Common myeloid progenitor, CD34-positive (primary cell): Measurements from ENCODE around the gene MED12L.

Experiments used
- CTCF ChIA-PET: fragments of 350-600 bp; sonication (Branson Sonifier 250); formaldehyde crosslinking; loops from one replicate; lab custom pipeline; 2021; ENCODE audit warnings: antibody characterized with exemption; lab: Charles Lee
- POLR2A ChIA-PET: fragments of 350-600 bp; sonication (Branson Sonifier 250); formaldehyde crosslinking; loops from one replicate; lab custom pipeline; 2021; ENCODE audit warnings: antibody characterized with exemption; lab: Charles Lee
- DNase-seq, 3 donors: peaks; one replicate each; pipeline versions ENCODE4 v3.0.0 to v3.0.0-alpha.2; 2013
- H3K27ac ChIP-seq, 2 experiments: 1 replicate in 1 of 2; 2 replicates in 1 of 2; pipeline ENCODE4 v1.7.0; 2013; ENCODE audit warnings: inconsistent platforms in 2 of 2, low read length in 2 of 2, mild to moderate bottlenecking in 2 of 2, low read depth in 1 of 2, moderate library complexity in 1 of 2; ENCODE audit not compliant: severe bottlenecking in 2 of 2, insufficient read depth in 1 of 2, poor library complexity in 1 of 2
- H3K27me3 ChIP-seq, 5 experiments: replicated peaks in 2 of 5; 1 replicate in 3 of 5; 2 replicates in 2 of 5; pipeline versions ENCODE4 v1.6.1 to v1.7.0; 2013; ENCODE audit warnings: low read length in 4 of 5, mild to moderate bottlenecking in 2 of 5, moderate library complexity in 2 of 5, inconsistent platforms in 1 of 5; ENCODE audit not compliant: insufficient read depth in 5 of 5, control insufficient read depth in 4 of 5
- H3K36me3 ChIP-seq, 4 experiments: 1 replicate in 2 of 4; 2 replicates in 2 of 4; pipeline versions ENCODE4 v1.6.1 to v1.7.0; 2013; ENCODE audit warnings: low read length in 3 of 4, control low read depth in 1 of 4, mild to moderate bottlenecking in 1 of 4; ENCODE audit not compliant: control insufficient read depth in 4 of 4, insufficient read depth in 4 of 4
- H3K4me1 ChIP-seq, 4 experiments: 1 replicate in 3 of 4; 2 replicates in 1 of 4; pipeline versions ENCODE4 v1.6.1 to v1.7.1; 2013; ENCODE audit warnings: low read length in 3 of 4, mild to moderate bottlenecking in 3 of 4, control low read depth in 1 of 4, inconsistent platforms in 1 of 4, moderate library complexity in 1 of 4; ENCODE audit not compliant: control insufficient read depth in 4 of 4, insufficient read depth in 4 of 4; ENCODE audit errors: control extremely low read depth in 1 of 4
- H3K4me3 ChIP-seq, 7 experiments: 1 replicate in 4 of 7; 2 replicates in 3 of 7; pipeline versions ENCODE4 v1.5.1 to v1.7.0; 2013; ENCODE audit warnings: mild to moderate bottlenecking in 7 of 7, low read length in 6 of 7, moderate library complexity in 6 of 7, inconsistent platforms in 2 of 7, low read depth in 2 of 7, control low read depth in 1 of 7; ENCODE audit not compliant: insufficient read depth in 4 of 7, control insufficient read depth in 1 of 7; ENCODE audit errors: extremely low read depth in 1 of 7
- H3K9me3 ChIP-seq, 5 experiments: 1 replicate in 4 of 5; 2 replicates in 1 of 5; pipeline versions ENCODE4 v1.6.1 to v1.7.1; 2013; ENCODE audit warnings: low read length in 4 of 5, mild to moderate bottlenecking in 2 of 5, inconsistent platforms in 1 of 5, low read depth in 1 of 5, moderate library complexity in 1 of 5; ENCODE audit not compliant: control insufficient read depth in 4 of 5, insufficient read depth in 2 of 5; ENCODE audit errors: control extremely low read depth in 1 of 5
- WGBS: methylation state at CpG from one replicate; pipeline ENCODE4 v1.1.5; 2013; ENCODE audit not compliant: insufficient coverage; 5-methylcytosine and 5-hydroxymethylcytosine counted together

The MED12L gene

DNA sequence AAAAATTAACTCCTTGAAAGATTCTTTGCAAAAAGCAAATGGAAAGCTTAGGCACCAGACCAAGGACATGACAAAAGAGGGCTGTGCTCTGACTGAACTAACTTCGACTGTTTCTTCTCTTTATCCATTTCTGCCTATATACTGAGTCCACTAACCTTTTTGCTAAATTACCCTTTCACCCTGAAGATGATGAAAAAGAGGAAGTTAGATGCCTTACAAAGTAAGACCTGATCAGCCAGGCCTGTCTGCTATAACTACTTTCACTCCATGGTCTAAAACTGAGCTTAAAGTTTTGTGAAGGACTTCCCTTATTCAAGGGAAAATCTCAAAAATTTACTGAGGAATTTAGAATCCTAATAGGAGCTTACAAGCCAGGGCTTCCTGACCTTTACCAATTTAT, 381.6 kb downstream of the MED12L start:
- no peaks in the 10 kb centered on the region for H3K4me1 ChIP-seq
- no peaks in the 10 kb centered on the region for H3K36me3 ChIP-seq
- H3K4me3 ChIP-seq = no peak overlapping the region
- no peaks in the 10 kb centered on the region for H3K9me3 ChIP-seq
- ChIA-PET POLR2A (no interaction called here), CTCF (interaction anchor here (0.7 to 3.4 kb wide), 11 partner anchors 10 to 452 kb away, joined by 3 to 27 read pairs (median 4); no protein-coding TSS in a partner anchor)
- peaks cover 0 to 5% (median 0%) of the 10 kb centered on the region in 5 experiments for H3K27me3 ChIP-seq
- peak; percentile 14 to 78 (median 66) for DNase-seq
- no CpG with 5 or more reads among the region's 1 CpG for WGBS
- no peak overlapping the region for H3K27ac ChIP-seq

- Histone ChIP-seq H3K4me1 (no peaks in the 10 kb centered on the region), H3K36me3 (no peaks in the 10 kb centered on the region), H3K27me3 (no peaks in the 10 kb centered on the region), H3K4me3 (no peak overlapping the region), H3K27ac (no peak overlapping the region), H3K9me3 (no peaks in the 10 kb centered on the region)
- POLR2A ChIA-PET = no interaction called here
- 72% methylated on average over 3 of the region's 9 CpGs for WGBS
- CTCF ChIA-PET = interaction anchor here (0.6 to 3.4 kb wide), 17 partner anchors 9 to 450 kb away, joined by 3 to 27 read pairs (median 4); no protein-coding TSS in a partner anchor
- DNase-seq = peak; percentile 64 to 73 (median 68)
Observed at GRCh38 chr3:151468284-151468917, 382.9 kb downstream of the MED12L start.

- H3K27me3 ChIP-seq = no peaks in the 10 kb centered on the region
- ChIA-PET POLR2A (no interaction called here), CTCF (interaction anchor here (1.1 kb wide), 1 partner anchor 369 kb away, joined by 3 read pairs; no protein-coding TSS in a partner anchor)
- WGBS = 39% methylated on average over 5 of the region's 7 CpGs
- no peaks in the 10 kb centered on the region for H3K4me1 ChIP-seq
- no peak overlapping the region for H3K27ac ChIP-seq
- H3K9me3 ChIP-seq = peaks cover 0 to 1% (median under 1%) of the 10 kb centered on the region in 5 experiments
- no peak overlapping the region for H3K4me3 ChIP-seq
- peak; percentile 42 to 95 (median 67) for DNase-seq
- no peaks in the 10 kb centered on the region for H3K36me3 ChIP-seq
Observed at GRCh38 chr3:151476344-151477018, 391.0 kb downstream of the MED12L start.

DNA sequence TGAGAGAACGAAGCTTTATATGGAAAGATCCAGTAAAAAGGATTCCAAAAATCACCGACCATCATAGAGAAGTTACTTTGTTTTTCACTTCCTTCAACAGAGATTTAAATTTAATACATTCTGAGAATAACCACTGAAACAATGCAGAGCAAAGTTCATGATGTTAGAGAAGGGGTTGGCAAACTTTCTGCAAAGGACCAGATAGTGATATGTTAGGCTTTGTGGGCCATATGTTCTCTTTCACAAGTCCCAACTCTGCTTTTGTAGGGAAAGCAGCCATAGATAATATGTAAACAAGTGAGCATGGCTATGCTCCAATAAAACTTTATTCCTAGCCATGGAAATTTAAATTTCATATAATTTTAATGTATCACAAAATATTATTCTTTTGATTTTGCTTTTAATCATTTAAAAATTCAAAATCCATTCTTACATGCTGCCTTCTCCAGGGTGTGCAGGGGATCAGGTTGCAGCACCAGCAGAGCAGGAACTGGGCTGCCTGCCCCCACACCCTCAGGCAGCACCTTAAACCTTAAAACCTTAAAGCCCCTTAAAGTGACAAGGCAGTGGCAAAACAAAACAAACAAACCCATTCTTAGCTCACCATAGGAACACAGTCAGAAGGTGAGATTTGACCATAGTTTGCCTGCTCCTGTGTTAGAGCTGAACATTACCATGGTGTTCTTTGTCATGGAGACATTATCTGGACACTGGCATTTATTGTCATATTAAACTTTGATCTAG, 392.3 kb downstream of the MED12L start:
- H3K27ac ChIP-seq = no peak overlapping the region
- no peak overlapping the region for H3K4me3 ChIP-seq
- H3K27me3 ChIP-seq = no peaks in the 10 kb centered on the region
- peaks cover 3 to 12% (median 5%) of the 10 kb centered on the region in 5 experiments for H3K9me3 ChIP-seq
- ChIA-PET POLR2A (interaction anchor here (0.6 kb wide), 1 partner anchor 704 kb away, joined by 3 read pairs; no protein-coding TSS in a partner anchor), CTCF (no interaction called here)
- WGBS = no CpG with 5 or more reads among the region's 2 CpGs
- H3K36me3 ChIP-seq = no peaks in the 10 kb centered on the region
- H3K4me1 ChIP-seq = no peaks in the 10 kb centered on the region
- DNase-seq = no peak

- CTCF ChIA-PET = interaction anchor here (1.4 kb wide), 1 partner anchor 10 kb away, joined by 6 read pairs; no protein-coding TSS in a partner anchor
- no peak overlapping the region for H3K4me3 ChIP-seq
- H3K36me3 ChIP-seq = no peaks in the 10 kb centered on the region
- no peak for DNase-seq
- WGBS = no CpG with 5 or more reads among the region's 1 CpG
- H3K27me3 ChIP-seq = no peaks in the 10 kb centered on the region
- H3K9me3 ChIP-seq = peaks cover 3 to 13% (median 5%) of the 10 kb centered on the region in 5 experiments
- H3K4me1 ChIP-seq = no peaks in the 10 kb centered on the region
- H3K27ac ChIP-seq = no peak overlapping the region
- POLR2A ChIA-PET = no interaction called here
Observed at GRCh38 chr3:151478335-151478697, 392.9 kb downstream of the MED12L start.

DNA sequence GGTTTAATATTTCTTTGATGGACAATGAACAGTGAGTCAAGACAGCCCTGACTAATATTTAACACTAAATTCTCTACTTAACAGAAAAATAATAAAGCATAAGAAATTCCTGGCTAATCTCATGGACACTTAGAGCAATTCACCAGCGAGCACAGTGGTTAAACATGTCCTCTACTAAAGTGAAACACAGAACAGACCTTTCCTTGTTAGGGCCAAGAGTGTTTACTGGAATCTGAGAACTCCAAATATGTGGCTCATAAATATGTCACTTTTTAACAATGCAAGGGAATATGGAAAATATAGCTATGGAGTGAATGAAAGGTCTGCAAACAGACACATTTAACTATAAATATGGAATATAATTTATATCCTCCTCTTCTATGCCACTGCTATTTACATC, 394.0 kb downstream of the MED12L start:
- H3K27ac ChIP-seq = no peak overlapping the region
- WGBS = no CpG with 5 or more reads among the region's 1 CpG
- H3K36me3 ChIP-seq = no peaks in the 10 kb centered on the region
- ChIA-PET POLR2A (no interaction called here), CTCF (interaction anchor here (1.1 to 1.4 kb wide), 2 partner anchors 11 to 39 kb away, joined by 4 to 6 read pairs; no protein-coding TSS in a partner anchor)
- no peak for DNase-seq
- no peaks in the 10 kb centered on the region for H3K27me3 ChIP-seq
- no peak overlapping the region for H3K4me3 ChIP-seq
- H3K4me1 ChIP-seq = no peaks in the 10 kb centered on the region
- H3K9me3 ChIP-seq = peaks cover 3 to 16% (median 5%) of the 10 kb centered on the region in 5 experiments
